HepG2 (cell line): Measurements from ENCODE around the gene C1orf159. TPM values are rescaled to one million over a fixed set of nuclear protein-coding genes. Genes with fewer than 3 reads are reported as not detected.

Experiments used
- ARID2 ChIP-seq: sonication (generic); formaldehyde crosslinking; IDR thresholded peaks from 2 replicates; pipeline ENCODE4 v1.8.1; 2022; ENCODE audit warnings: mild to moderate bottlenecking, missing genetic modification reagents, borderline replicate concordance
- MAFK ChIP-seq, 2 experiments: IDR thresholded peaks in 1 of 2; conservative IDR thresholded peaks in 1 of 2; 2 replicates each; pipeline ENCODE4 v1.6.1; 2011; ENCODE audit warnings: improper control_type of control experiment in 2 of 2, low read length in 2 of 2
- NR2F6 ChIP-seq, 2 experiments: IDR thresholded peaks; 2 replicates each; pipeline ENCODE4 v1.6.1; 2016; ENCODE audit warnings: antibody characterized with exemption in 1 of 2, mild to moderate bottlenecking in 1 of 2
- SRSF1 ChIP-seq: fragments of 200-400 bp; formaldehyde crosslinking; optimal IDR thresholded peaks from 2 replicates; pipeline ENCODE3; 2017; ENCODE audit warnings: mild to moderate bottlenecking, low read depth, low read length, moderate library complexity
- STAT5B ChIP-seq: sonication (generic); formaldehyde crosslinking; IDR thresholded peaks from 2 replicates; pipeline ENCODE4 v1.4.0; 2020; ENCODE audit warnings: missing genetic modification reagents
- XBP1 ChIP-seq: sonication (generic); formaldehyde crosslinking; IDR thresholded peaks from 2 replicates; pipeline ENCODE4 v1.5.0; 2020; ENCODE audit warnings: missing genetic modification reagents
- ZMAT3 ChIP-seq: sonication (generic); formaldehyde crosslinking; conservative IDR thresholded peaks from 2 replicates; pipeline ENCODE4 v1.7.0; 2021; ENCODE audit warnings: missing genetic modification reagents
- ZNF121 ChIP-seq: sonication (generic); formaldehyde crosslinking; IDR thresholded peaks from 2 replicates; pipeline ENCODE4 v1.5.0; 2020; ENCODE audit warnings: mild to moderate bottlenecking, missing genetic modification reagents
- ZNF337 ChIP-seq: sonication (generic); formaldehyde crosslinking; IDR thresholded peaks from 2 replicates; pipeline ENCODE4 v1.5.1; 2020; ENCODE audit warnings: missing genetic modification reagents, low read depth, mild to moderate bottlenecking, borderline replicate concordance
- ZNF543 ChIP-seq: sonication (generic); formaldehyde crosslinking; IDR thresholded peaks from 2 replicates; pipeline ENCODE4 v1.4.0; 2020; ENCODE audit warnings: mild to moderate bottlenecking, missing genetic modification reagents
- ZNF547 ChIP-seq: sonication (generic); formaldehyde crosslinking; IDR thresholded peaks from 2 replicates; pipeline ENCODE4 v1.5.1; 2020; ENCODE audit warnings: mild to moderate bottlenecking, missing genetic modification reagents
- ZNF562 ChIP-seq: sonication (generic); formaldehyde crosslinking; IDR thresholded peaks from 2 replicates; pipeline ENCODE4 v1.8.0; 2022; ENCODE audit warnings: missing genetic modification reagents, borderline replicate concordance
- ZNF563 ChIP-seq: sonication (generic); formaldehyde crosslinking; IDR thresholded peaks from 2 replicates; pipeline ENCODE4 v1.8.0; 2022; ENCODE audit warnings: mild to moderate bottlenecking, moderate library complexity, missing genetic modification reagents
- ZNF850 ChIP-seq: sonication (generic); formaldehyde crosslinking; conservative IDR thresholded peaks from 2 replicates; pipeline ENCODE4 v1.9.0; 2021; ENCODE audit warnings: mild to moderate bottlenecking, missing genetic modification reagents
- polyA plus RNA-seq, 8 experiments: library from polyadenylated mRNA; depleted of rRNA in 3 of 8; stranded (reverse) in 7 of 8; unstranded in 1 of 8; fragments of >200 nt; fragmentation: Illumina TruSeq in 4 of 8; extraction: Trizol in 4 of 8; gene quantifications; 2 replicates each; pipeline versions ENCODE4 v1.2.1 to v1.2.3, GENCODE V29; 2011 to 2016; ENCODE audit warnings: low read depth in 4 of 8, missing spikeins in 1 of 8, mixed read lengths in 1 of 8; ENCODE audit not compliant: insufficient read depth in 1 of 8
- total RNA-seq, 5 experiments: library from RNA; depleted of rRNA; stranded (reverse); fragments of >200 nt; fragmentation: Illumina TruSeq; extraction: Trizol; gene quantifications; 2 replicates each; pipeline ENCODE4 v1.2.3, GENCODE V29; 2016; ENCODE audit warnings: low read depth in 1 of 5
- TF ChIP-seq, protein P1 (sequence below), 2 experiments: IDR thresholded peaks; 2 replicates each; pipeline ENCODE4 v1.6.1; 2011 to 2012; ENCODE audit warnings: low read length in 2 of 2, borderline replicate concordance in 1 of 2, low read depth in 1 of 2, mild to moderate bottlenecking in 1 of 2, moderate library complexity in 1 of 2
- TF ChIP-seq, protein P2 (sequence below): sonication (generic); formaldehyde crosslinking; IDR thresholded peaks from 2 replicates; pipeline ENCODE4 v1.8.0; 2022; ENCODE audit warnings: missing genetic modification reagents, mild to moderate bottlenecking, borderline replicate concordance
- TF ChIP-seq, protein P3 (sequence below): sonication (generic); formaldehyde crosslinking; IDR thresholded peaks from 2 replicates; pipeline ENCODE4 v1.4.0; 2020; ENCODE audit warnings: missing genetic modification reagents, borderline replicate concordance
- TF ChIP-seq, protein P4 (sequence below): sonication (generic); formaldehyde crosslinking; IDR thresholded peaks from 2 replicates; pipeline ENCODE4 v1.4.0; 2020; ENCODE audit warnings: missing genetic modification reagents

The C1orf159 gene
- total and polyA plus RNA-seq, 2 of the 13 experiments (the other 11 are each of a cell fraction or from before 2014, with no cell fraction given): 3.8 to 6.7 TPM

DNA sequence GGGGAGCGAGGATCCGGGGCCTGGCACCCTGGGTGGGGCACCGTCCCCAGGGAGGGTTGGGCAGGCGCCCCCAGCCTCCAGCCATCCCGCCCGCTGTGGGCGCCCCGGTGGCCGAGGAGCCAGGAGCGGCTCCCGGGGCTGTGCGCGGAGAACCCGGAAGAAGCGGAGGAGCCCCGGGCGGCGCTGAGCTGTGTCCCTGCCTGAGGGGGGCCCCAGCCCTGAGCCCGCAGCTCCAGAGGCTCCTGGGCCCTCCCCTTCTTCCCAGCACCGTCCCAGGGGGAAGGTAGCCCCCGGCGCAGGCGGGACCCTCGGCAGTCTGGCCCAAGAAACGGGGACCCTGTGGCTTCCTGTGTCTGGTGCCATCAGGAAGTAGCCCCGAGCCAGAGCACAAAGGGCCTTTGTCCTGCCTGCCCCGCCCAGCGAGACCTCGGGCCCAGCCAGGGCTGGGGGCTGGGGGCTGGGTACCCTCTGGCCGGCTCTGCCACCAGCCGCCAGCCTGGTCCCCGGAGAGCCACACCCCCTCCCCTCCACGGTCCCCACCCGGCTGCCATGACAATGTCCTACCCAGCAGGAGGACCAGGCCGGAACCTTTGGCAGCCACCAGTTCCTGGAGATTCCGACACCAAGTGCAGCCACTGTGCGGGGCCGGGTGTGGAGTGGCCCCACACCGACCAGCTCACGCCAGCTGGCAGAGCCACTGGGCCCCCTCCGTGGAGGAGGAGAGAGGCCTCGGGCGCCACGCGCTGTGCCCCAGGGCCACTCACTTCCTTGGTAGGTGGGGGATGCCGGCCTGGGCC lies 42.2 kb upstream of the C1orf159 start (continued):
- TF ChIP-seq, protein P1, sequence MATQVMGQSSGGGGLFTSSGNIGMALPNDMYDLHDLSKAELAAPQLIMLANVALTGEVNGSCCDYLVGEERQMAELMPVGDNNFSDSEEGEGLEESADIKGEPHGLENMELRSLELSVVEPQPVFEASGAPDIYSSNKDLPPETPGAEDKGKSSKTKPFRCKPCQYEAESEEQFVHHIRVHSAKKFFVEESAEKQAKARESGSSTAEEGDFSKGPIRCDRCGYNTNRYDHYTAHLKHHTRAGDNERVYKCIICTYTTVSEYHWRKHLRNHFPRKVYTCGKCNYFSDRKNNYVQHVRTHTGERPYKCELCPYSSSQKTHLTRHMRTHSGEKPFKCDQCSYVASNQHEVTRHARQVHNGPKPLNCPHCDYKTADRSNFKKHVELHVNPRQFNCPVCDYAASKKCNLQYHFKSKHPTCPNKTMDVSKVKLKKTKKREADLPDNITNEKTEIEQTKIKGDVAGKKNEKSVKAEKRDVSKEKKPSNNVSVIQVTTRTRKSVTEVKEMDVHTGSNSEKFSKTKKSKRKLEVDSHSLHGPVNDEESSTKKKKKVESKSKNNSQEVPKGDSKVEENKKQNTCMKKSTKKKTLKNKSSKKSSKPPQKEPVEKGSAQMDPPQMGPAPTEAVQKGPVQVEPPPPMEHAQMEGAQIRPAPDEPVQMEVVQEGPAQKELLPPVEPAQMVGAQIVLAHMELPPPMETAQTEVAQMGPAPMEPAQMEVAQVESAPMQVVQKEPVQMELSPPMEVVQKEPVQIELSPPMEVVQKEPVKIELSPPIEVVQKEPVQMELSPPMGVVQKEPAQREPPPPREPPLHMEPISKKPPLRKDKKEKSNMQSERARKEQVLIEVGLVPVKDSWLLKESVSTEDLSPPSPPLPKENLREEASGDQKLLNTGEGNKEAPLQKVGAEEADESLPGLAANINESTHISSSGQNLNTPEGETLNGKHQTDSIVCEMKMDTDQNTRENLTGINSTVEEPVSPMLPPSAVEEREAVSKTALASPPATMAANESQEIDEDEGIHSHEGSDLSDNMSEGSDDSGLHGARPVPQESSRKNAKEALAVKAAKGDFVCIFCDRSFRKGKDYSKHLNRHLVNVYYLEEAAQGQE (IDR thresholded peaks at IDR 0.05; ENCODE audit: borderline replicate concordance in 1 of 2, low read depth in 1 of 2, low read length in 2 of 2): no peak
- TF ChIP-seq ZNF337 (CRISPR knock-in tag) (no peak), ARID2 (CRISPR knock-in tag) (no peak), MAFK (conservative IDR thresholded peaks at IDR 0.05 in 1 of 2, IDR thresholded peaks at IDR 0.05 in 1 of 2; ENCODE audit: low read length in 2 of 2) (no peak), ZMAT3 (CRISPR knock-in tag) (no peak), ZNF121 (CRISPR knock-in tag) (no peak), STAT5B (CRISPR knock-in tag) (no peak), ZNF563 (no peak), ZNF543 (CRISPR knock-in tag) (peak; percentile 89; the same call in 1 of the 2 replicates), ZNF562 (CRISPR knock-in tag) (no peak), NR2F6 (IDR thresholded peaks at IDR 0.05) (no peak), NR2F6 (CRISPR knock-in tag; IDR thresholded peaks at IDR 0.05) (peak; percentile 47; the same call in 1 of the 2 replicates), ZNF547 (no peak), SRSF1 (peak; percentile 63), ZNF850 (no peak), XBP1 (CRISPR knock-in tag) (no peak)
- TF ChIP-seq, protein P2, sequence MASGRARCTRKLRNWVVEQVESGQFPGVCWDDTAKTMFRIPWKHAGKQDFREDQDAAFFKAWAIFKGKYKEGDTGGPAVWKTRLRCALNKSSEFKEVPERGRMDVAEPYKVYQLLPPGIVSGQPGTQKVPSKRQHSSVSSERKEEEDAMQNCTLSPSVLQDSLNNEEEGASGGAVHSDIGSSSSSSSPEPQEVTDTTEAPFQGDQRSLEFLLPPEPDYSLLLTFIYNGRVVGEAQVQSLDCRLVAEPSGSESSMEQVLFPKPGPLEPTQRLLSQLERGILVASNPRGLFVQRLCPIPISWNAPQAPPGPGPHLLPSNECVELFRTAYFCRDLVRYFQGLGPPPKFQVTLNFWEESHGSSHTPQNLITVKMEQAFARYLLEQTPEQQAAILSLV (CRISPR knock-in tag): no peak
- TF ChIP-seq, protein P3, sequence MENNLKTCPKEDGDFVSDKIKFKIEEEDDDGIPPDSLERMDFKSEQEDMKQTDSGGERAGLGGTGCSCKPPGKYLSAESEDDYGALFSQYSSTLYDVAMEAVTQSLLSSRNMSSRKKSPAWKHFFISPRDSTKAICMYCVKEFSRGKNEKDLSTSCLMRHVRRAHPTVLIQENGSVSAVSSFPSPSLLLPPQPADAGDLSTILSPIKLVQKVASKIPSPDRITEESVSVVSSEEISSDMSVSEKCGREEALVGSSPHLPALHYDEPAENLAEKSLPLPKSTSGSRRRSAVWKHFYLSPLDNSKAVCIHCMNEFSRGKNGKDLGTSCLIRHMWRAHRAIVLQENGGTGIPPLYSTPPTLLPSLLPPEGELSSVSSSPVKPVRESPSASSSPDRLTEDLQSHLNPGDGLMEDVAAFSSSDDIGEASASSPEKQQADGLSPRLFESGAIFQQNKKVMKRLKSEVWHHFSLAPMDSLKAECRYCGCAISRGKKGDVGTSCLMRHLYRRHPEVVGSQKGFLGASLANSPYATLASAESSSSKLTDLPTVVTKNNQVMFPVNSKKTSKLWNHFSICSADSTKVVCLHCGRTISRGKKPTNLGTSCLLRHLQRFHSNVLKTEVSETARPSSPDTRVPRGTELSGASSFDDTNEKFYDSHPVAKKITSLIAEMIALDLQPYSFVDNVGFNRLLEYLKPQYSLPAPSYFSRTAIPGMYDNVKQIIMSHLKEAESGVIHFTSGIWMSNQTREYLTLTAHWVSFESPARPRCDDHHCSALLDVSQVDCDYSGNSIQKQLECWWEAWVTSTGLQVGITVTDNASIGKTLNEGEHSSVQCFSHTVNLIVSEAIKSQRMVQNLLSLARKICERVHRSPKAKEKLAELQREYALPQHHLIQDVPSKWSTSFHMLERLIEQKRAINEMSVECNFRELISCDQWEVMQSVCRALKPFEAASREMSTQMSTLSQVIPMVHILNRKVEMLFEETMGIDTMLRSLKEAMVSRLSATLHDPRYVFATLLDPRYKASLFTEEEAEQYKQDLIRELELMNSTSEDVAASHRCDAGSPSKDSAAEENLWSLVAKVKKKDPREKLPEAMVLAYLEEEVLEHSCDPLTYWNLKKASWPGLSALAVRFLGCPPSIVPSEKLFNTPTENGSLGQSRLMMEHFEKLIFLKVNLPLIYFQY: no peak
- TF ChIP-seq, protein P4, sequence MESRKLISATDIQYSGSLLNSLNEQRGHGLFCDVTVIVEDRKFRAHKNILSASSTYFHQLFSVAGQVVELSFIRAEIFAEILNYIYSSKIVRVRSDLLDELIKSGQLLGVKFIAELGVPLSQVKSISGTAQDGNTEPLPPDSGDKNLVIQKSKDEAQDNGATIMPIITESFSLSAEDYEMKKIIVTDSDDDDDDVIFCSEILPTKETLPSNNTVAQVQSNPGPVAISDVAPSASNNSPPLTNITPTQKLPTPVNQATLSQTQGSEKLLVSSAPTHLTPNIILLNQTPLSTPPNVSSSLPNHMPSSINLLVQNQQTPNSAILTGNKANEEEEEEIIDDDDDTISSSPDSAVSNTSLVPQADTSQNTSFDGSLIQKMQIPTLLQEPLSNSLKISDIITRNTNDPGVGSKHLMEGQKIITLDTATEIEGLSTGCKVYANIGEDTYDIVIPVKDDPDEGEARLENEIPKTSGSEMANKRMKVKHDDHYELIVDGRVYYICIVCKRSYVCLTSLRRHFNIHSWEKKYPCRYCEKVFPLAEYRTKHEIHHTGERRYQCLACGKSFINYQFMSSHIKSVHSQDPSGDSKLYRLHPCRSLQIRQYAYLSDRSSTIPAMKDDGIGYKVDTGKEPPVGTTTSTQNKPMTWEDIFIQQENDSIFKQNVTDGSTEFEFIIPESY: peak; percentile 80; the same call in 1 of the 2 replicates
